AG09309 (cell line): ENCODE results near the gene CCDC107.

Experiments
- DNase-seq: peaks from one replicate; pipeline ENCODE4 v3.0.0-alpha.2; 2010; ENCODE audit warnings: low read depth
- H3K4me3 ChIP-seq: 2 replicates; pipeline ENCODE4 v1.5.1; 2011; ENCODE audit warnings: mild to moderate bottlenecking, low read depth, low read length, moderate library complexity; ENCODE audit not compliant: control insufficient read depth
- CTCF ChIP-seq: IDR thresholded peaks from 2 replicates; pipeline ENCODE4 v1.5.1; 2011; ENCODE audit warnings: mild to moderate bottlenecking, low read depth, low read length, inconsistent platforms; ENCODE audit not compliant: insufficient read depth, control insufficient read depth; ENCODE audit errors: missing control alignments

The CCDC107 gene

GRCh38 chr9:35615981-35616680 lies 42.0 kb upstream of the CCDC107 start:
- no peak overlapping the region for H3K4me3 ChIP-seq
- DNase-seq, result no peak
- no peak for TF ChIP-seq CTCF

GRCh38 chr9:35616681-35617459 lies 41.2 kb upstream of the CCDC107 start:
- no peak for TF ChIP-seq CTCF
- peak; percentile 7 for DNase-seq
- peak overlapping the region; percentile 28 for H3K4me3 ChIP-seq

- no peak for TF ChIP-seq CTCF
- no peak for DNase-seq
- H3K4me3 ChIP-seq, result no peak overlapping the region
Measured at GRCh38 chr9:35617548-35617947, 40.5 kb upstream of the CCDC107 start.

- no peak for DNase-seq
- H3K4me3 ChIP-seq, result peak within 1 kb of the TSS; percentile 28; the same call in 1 of the 2 replicates
- TF ChIP-seq CTCF, result no peak
Measured at GRCh38 chr9:35618325-35618727, 39.8 kb upstream of the CCDC107 start, which contains the start of gene CD72. CD72 (minus strand) TSS chr9:35618413; CDS start chr9:35618303, 110 bp downstream.

- DNase-seq, result no peak
- no peak for TF ChIP-seq CTCF
- H3K4me3 ChIP-seq, result no peak overlapping the region
Measured at GRCh38 chr9:35618854-35619799, 39.0 kb upstream of the CCDC107 start.

- no peak overlapping the region for H3K4me3 ChIP-seq
- no peak for DNase-seq
- TF ChIP-seq CTCF, result no peak
Measured at GRCh38 chr9:35619800-35620158, 38.3 kb upstream of the CCDC107 start.
